ENCODE data around the gene FAM227B. TPM values are rescaled to one million over a fixed set of nuclear protein-coding genes. Genes with fewer than 3 reads are reported as not detected.

FAM227B gene
- total and polyA plus RNA-seq, 2 of the 13 experiments (the other 11 are each of a cell fraction or from before 2014, with no cell fraction given) = 1.9 to 2.6 TPM

- TF ChIP-seq CAMTA2 (CRISPR knock-in tag; IDR thresholded peaks at IDR 0.05; ENCODE audit: borderline replicate concordance) (peak; percentile 46; the same call in 1 of the 2 replicates), ZNF235 (CRISPR knock-in tag; IDR thresholded peaks at IDR 0.05; ENCODE audit: borderline replicate concordance) (no peak), TGIF2 (CRISPR knock-in tag; IDR thresholded peaks at IDR 0.05) (peak; percentile 62; the same call in 1 of the 2 replicates), KDM3A (CRISPR knock-in tag; IDR thresholded peaks at IDR 0.05; ENCODE audit: low read depth) (peak; percentile 98), KLF13 (CRISPR knock-in tag; IDR thresholded peaks at IDR 0.05) (no peak), ZNF12 (CRISPR knock-in tag; IDR thresholded peaks at IDR 0.05) (peak; percentile 91), FOXK1 (CRISPR knock-in tag; IDR thresholded peaks at IDR 0.05; ENCODE audit: borderline replicate concordance, low read depth) (peak; percentile 91; the same call in 1 of the 2 replicates), ZNF788 (CRISPR knock-in tag; IDR thresholded peaks at IDR 0.05; ENCODE audit: borderline replicate concordance) (peak; percentile 99), RAD21 (CRISPR knock-in tag; IDR thresholded peaks at IDR 0.05) (no peak; the same call in 1 of the 2 replicates), MYPOP (CRISPR knock-in tag; IDR thresholded peaks at IDR 0.05) (peak; percentile 88), KIAA2018 (CRISPR knock-in tag; IDR thresholded peaks at IDR 0.05; ENCODE audit: borderline replicate concordance) (peak; percentile 78; the same call in 1 of the 2 replicates), ZNF691 (CRISPR knock-in tag; IDR thresholded peaks at IDR 0.05; ENCODE audit: borderline replicate concordance, low read depth) (peak; percentile 99), CENPX (CRISPR knock-in tag; IDR thresholded peaks at IDR 0.05) (no peak), KDM2A (CRISPR knock-in tag; IDR thresholded peaks at IDR 0.05; ENCODE audit: borderline replicate concordance, low read depth) (peak; percentile 100), TFAP4 (IDR thresholded peaks at IDR 0.05; ENCODE audit: borderline replicate concordance, low read depth) (peak; percentile 63; the same call in 1 of the 2 replicates), NCOR1 (IDR thresholded peaks at IDR 0.05; ENCODE audit: borderline replicate concordance, low read length) (peak; percentile 28; the same call in 1 of the 2 replicates), ZNF616 (CRISPR knock-in tag; IDR thresholded peaks at IDR 0.05; ENCODE audit: low read depth) (peak; percentile 90), ZNF737 (CRISPR knock-in tag; IDR thresholded peaks at IDR 0.05; ENCODE audit: borderline replicate concordance) (peak; percentile 82)
Measured at GRCh38 chr15:49620658-49621368, at the start of gene FAM227B, which contains the start of gene DTWD1 (continued).

Data from HepG2 (cell line).